CD4-positive, alpha-beta T cell treated with Interleukin-10 for 1 hour (primary cell): ENCODE results near the gene DMXL2.

ENCODE experiments used
- DNase-seq: peaks from one replicate; pipeline ENCODE4 v3.0.0-alpha.2; 2020

The DMXL2 gene

DNA sequence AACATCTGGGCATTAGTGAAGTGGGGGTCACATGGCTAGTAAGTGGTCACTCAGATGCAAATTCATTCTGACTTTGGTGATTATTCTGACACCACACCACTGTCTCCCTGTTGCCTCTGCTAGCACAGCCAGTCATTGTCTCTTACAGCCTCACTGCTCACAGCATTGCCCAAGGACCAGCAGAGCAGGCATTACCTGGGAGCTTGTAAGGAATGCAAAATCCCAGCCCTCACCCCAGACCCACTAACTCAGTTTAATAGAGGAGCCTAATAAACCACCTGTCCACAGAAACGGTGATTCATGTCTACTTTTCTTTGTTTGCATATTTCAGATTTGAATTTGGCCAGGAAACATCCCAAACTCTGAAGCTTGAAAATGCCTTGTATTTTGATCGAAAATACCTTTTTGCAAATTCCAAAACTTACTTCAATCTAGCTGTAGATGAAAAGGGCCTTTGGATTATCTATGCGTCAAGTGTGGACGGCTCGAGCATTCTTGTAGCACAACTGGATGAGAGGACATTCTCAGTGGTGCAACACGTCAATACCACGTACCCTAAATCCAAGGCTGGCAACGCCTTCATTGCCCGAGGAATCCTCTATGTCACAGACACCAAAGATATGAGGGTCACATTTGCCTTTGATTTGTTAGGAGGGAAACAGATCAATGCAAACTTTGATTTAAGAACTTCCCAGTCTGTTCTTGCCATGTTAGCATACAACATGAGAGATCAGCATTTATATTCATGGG lies 218.4 kb downstream of the DMXL2 start:
- no peak for DNase-seq

DNA sequence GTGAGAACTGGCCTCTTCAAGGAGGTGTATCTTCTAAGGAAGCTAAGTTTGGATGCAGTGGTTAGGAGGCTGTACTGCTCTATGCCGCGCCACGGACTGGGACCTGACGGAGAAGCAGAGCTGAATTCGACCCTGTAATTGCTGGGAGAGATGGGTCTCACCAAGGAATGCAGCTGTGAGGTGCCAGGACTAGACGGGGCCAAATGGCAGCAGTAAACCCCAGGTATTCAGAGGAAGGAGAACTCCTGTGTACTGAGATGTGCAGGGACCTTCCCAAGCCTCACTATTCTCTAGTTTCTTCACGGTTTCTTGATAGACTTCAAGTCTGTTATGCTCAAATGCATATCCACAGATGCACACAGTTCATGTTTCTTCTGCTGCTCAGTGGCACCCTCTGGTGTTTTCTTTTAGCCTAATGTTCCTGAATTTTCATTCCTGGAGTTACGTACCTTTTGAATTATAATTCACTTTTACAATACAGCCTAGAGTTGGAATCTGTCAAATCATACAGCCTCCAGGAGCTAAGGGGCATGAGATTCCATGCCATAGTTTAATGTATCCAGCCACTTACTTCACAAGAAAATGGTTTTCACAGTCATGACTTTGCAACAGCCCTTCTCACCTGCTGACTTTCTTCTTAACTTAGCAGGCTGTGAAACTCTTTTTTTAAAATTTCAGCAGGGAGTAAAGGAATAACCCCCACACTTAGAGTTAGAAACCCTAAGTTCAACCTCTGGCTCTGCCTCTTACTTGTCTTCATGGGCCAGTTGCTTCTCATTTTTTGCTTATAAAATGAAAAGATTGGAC lies 219.3 kb downstream of the DMXL2 start:
- DNase-seq, result no peak

DNA sequence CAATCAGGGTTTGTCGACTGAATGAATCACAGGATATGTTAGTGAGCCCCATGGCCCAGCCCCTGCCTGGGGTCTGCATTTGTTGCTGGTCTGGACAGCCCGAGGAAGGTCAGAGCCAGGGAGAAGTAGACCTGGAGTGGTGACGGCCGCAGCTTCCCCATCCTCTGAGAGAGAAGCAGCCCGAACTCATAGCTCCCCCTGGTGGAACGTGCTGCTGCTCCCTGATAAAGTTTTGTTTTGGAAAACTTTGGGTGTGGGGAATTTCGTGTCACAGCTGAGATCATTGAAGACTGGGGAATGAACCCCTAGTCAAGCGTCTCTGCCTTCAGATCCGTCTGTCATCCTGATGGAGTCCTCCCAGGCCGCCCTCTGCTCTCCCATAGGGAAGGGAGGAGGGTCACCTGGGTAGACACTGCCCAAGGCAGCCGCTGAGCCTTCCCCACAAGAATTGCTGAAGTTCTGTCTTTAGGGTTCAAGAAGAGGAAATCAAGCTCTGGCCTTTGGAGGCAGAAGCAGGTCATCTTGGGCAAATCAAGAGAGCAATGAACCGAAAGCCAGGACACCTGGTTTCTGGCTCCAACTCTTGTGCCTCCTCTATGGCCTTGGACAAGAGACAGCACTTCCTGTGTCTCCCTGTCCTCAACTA lies 220.6 kb downstream of the DMXL2 start:
- no peak for DNase-seq

DNA sequence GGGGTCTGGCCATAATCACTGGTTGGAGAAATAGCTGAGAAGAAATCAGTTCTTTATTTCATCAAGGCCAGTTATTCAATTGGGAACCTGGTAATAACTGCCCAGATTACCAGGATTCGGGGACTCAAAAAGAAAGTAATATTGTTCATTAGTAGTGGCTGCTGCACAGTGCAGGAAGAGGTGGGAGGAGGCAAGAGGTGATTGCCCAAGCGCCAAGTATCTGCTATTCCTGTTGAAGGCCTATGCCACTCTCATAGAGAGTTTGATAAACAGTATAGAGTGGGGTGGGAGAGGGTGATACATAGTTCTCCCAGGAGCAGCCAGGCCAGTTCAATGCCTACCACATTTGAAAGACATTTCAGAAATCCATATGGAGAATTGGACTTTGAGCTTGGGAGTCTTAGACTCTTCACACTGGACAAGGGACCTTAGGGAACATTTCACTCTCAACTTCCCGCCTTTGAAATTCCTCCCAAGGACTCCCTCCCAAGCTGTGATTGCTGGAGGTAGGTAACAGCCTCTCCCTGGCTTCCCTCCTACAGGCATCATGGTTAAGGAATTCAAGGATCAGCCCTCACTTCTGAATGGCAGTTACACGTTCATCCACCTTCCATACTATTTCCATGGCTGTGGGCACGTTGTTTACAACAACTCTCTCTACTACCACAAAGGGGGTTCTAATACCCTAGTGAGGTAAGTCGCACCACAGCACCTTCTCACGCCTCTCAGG lies 221.4 kb downstream of the DMXL2 start:
- no peak for DNase-seq

DNA sequence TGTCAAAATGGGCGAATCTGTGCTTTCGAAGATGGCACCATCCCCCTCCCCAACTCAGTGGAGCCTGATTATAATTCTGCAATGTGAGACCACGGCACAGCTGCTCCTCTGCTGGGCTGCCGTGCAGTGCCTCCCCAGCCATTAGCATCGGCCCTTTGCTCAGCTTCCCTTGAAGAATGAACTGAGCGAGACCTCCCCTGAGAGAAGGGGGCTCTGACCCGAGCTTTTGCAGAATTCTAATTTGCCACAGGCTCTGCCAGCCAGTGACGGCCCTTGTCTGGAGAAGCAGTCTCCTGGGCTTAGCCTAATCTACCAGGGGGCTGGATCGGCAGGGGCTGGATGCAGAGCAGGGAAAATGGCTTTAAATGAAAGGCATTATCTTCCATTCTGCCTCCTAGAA lies 223.9 kb downstream of the DMXL2 start:
- DNase-seq, result no peak
